HL-60/S4 (cell line): ENCODE data around the gene MRPL38.

ENCODE experiments used
- in situ Hi-C: fragments of 300-500 bp; cut with MboI; formaldehyde crosslinking; loops from 2 replicates; pipeline ENCODE4 v1.14.3; 2022; ENCODE audit warnings: low sequenced_read_pairs

The MRPL38 gene

GRCh38 chr17:75920045-75920560, 15.4 kb upstream of the MRPL38 start:
- in situ Hi-C loops = loop anchor here (25.0 kb wide), 1 partner anchor 367 kb away; no protein-coding TSS in a partner anchor

GRCh38 chr17:75919611-75920010, 14.9 kb upstream of the MRPL38 start:
- in situ Hi-C loops = loop anchor here (25.0 kb wide), 1 partner anchor 368 kb away; no protein-coding TSS in a partner anchor

GRCh38 chr17:75917917-75918445, 13.3 kb upstream of the MRPL38 start:
- in situ Hi-C loops = loop anchor here (25.0 kb wide), 1 partner anchor 369 kb away; no protein-coding TSS in a partner anchor

- in situ Hi-C loops = loop anchor here (25.0 kb wide), 1 partner anchor 370 kb away; no protein-coding TSS in a partner anchor
These were observed 12.6 kb upstream of the MRPL38 start for GRCh38 chr17:75917141-75917916.

GRCh38 chr17:75915268-75915667, 10.6 kb upstream of the MRPL38 start:
- in situ Hi-C loops = loop anchor here (25.0 kb wide), 1 partner anchor 372 kb away; no protein-coding TSS in a partner anchor

GRCh38 chr17:75914643-75915267, 10.1 kb upstream of the MRPL38 start:
- in situ Hi-C loops = loop anchor here (25.0 kb wide), 1 partner anchor 373 kb away; no protein-coding TSS in a partner anchor

GRCh38 chr17:75913537-75914210, 9.0 kb upstream of the MRPL38 start:
- in situ Hi-C loops = loop anchor here (25.0 kb wide), 1 partner anchor 374 kb away; no protein-coding TSS in a partner anchor

GRCh38 chr17:75910699-75911098, 6.0 kb upstream of the MRPL38 start:
- in situ Hi-C loops = loop anchor here (25.0 kb wide), 1 partner anchor 377 kb away; no protein-coding TSS in a partner anchor

GRCh38 chr17:75909812-75910274, 5.2 kb upstream of the MRPL38 start:
- in situ Hi-C loops = loop anchor here (5.0 to 25.0 kb wide), 2 partner anchors 97 to 377 kb away; no protein-coding TSS in a partner anchor

- in situ Hi-C loops = loop anchor here (5.0 to 25.0 kb wide), 2 partner anchors 98 to 378 kb away; no protein-coding TSS in a partner anchor
These were observed 4.5 kb upstream of the MRPL38 start for GRCh38 chr17:75909051-75909811.

GRCh38 chr17:75908201-75908600, 3.5 kb upstream of the MRPL38 start:
- in situ Hi-C loops = loop anchor here (5.0 to 25.0 kb wide), 2 partner anchors 99 to 379 kb away; no protein-coding TSS in a partner anchor

- in situ Hi-C loops = loop anchor here (5.0 to 25.0 kb wide), 2 partner anchors 101 to 381 kb away; no protein-coding TSS in a partner anchor
These were observed 1.6 kb upstream of the MRPL38 start for GRCh38 chr17:75906143-75906884.

GRCh38 chr17:75902406-75902805, 2.3 kb downstream of the MRPL38 start:
- in situ Hi-C loops = loop anchor here (25.0 kb wide), 1 partner anchor 385 kb away; no protein-coding TSS in a partner anchor

- in situ Hi-C loops = loop anchor here (25.0 kb wide), 1 partner anchor 386 kb away; no protein-coding TSS in a partner anchor
These were observed 3.0 kb downstream of the MRPL38 start for GRCh38 chr17:75901727-75902126.

- in situ Hi-C loops = loop anchor here (25.0 kb wide), 1 partner anchor 386 kb away; no protein-coding TSS in a partner anchor
These were observed 3.8 kb downstream of the MRPL38 start for GRCh38 chr17:75900691-75901533.

GRCh38 chr17:75899767-75900468, 4.8 kb downstream of the MRPL38 start:
- in situ Hi-C loops = loop anchor here (25.0 kb wide), 1 partner anchor 387 kb away; no protein-coding TSS in a partner anchor

- in situ Hi-C loops = no loop called here
These were observed 5.3 kb downstream of the MRPL38 start for GRCh38 chr17:75899353-75899752.
